ENCODE measurements around the gene MAMDC2. TPM values are rescaled to one million over a fixed set of nuclear protein-coding genes. Genes with fewer than 3 reads are reported as not detected.

Gene MAMDC2
- total RNA-seq, 1 experiment from 2014 or later: 1.2 TPM

DNA sequence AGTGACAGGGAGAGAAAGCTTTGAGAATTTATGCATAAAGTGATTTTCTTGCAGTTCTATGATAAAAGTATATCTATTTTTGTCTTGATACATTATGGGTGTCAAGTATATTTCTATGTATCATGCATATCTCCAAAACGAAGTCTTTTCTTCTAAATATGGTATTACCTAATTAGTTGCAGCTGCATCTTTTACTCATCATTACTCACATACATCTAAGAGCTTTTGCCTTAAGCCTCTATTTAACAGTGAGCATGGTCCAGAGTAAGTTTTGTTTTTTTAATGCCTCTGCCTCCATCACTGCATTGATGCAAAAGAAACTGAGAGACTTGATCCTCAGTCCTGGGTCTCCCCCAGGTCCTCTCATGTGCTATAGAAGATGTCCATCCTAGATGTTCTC lies 175.1 kb downstream of the MAMDC2 start:
- ChIA-PET CTCF (no interaction called here), POLR2A (no interaction called here), RAD21 (ENCODE audit: low non-redundant PET in 1 of 2, low total read pairs in 2 of 2, uncharacterized antibody in 2 of 2, unreplicated experiment in 2 of 2) (no interaction called here)
- no peaks in the 10 kb centered on the region for H3K9me2 ChIP-seq (ENCODE audit: insufficient read depth)
- no peaks in the 10 kb centered on the region for H3K9me3 ChIP-seq (ENCODE audit: control insufficient read depth in 1 of 2, insufficient read depth in 1 of 2, low read depth in 1 of 2, low read length in 2 of 2)
- no peaks in the 10 kb centered on the region for H4K20me1 ChIP-seq (ENCODE audit: insufficient read depth)
- ATAC-seq: no peak
- H2AFZ ChIP-seq (ENCODE audit: low read depth, low read length, poor library complexity, severe bottlenecking): no peak overlapping the region
- H3K36me3 ChIP-seq (ENCODE audit: control insufficient read depth in 1 of 2, insufficient read depth in 2 of 2, low read length in 2 of 2): no peaks in the 10 kb centered on the region
- DNase-seq (ENCODE audit: low read depth, low spot score): no peak
- no TSS peak for BruUV-seq (replicated peaks)
- no peak for TF ChIP-seq EGR1 (IDR thresholded peaks at IDR 0.05; ENCODE audit: low read depth)
- TF ChIP-seq, protein P1, sequence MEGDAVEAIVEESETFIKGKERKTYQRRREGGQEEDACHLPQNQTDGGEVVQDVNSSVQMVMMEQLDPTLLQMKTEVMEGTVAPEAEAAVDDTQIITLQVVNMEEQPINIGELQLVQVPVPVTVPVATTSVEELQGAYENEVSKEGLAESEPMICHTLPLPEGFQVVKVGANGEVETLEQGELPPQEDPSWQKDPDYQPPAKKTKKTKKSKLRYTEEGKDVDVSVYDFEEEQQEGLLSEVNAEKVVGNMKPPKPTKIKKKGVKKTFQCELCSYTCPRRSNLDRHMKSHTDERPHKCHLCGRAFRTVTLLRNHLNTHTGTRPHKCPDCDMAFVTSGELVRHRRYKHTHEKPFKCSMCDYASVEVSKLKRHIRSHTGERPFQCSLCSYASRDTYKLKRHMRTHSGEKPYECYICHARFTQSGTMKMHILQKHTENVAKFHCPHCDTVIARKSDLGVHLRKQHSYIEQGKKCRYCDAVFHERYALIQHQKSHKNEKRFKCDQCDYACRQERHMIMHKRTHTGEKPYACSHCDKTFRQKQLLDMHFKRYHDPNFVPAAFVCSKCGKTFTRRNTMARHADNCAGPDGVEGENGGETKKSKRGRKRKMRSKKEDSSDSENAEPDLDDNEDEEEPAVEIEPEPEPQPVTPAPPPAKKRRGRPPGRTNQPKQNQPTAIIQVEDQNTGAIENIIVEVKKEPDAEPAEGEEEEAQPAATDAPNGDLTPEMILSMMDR (IDR thresholded peaks at IDR 0.05 in 2 of 3, conservative IDR thresholded peaks at IDR 0.05 in 1 of 3; ENCODE audit: borderline replicate concordance in 1 of 3, insufficient read depth in 1 of 3, low read depth in 2 of 3, low read length in 2 of 3): no peak
- TF ChIP-seq, protein P2, sequence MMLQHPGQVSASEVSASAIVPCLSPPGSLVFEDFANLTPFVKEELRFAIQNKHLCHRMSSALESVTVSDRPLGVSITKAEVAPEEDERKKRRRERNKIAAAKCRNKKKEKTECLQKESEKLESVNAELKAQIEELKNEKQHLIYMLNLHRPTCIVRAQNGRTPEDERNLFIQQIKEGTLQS (IDR thresholded peaks at IDR 0.05): no peak
- no peak for TF ChIP-seq ZNF274 (IDR thresholded peaks at IDR 0.05; ENCODE audit: low read depth, low read length)
- TF ChIP-seq FOSL1 (IDR thresholded peaks at IDR 0.05; ENCODE audit: low read depth): no peak
- TF ChIP-seq EZH2phosphoT487 (IDR thresholded peaks at IDR 0.05; ENCODE audit: borderline replicate concordance): no peak
- TF ChIP-seq RAD21 (IDR thresholded peaks at IDR 0.05; ENCODE audit: low read depth): no peak
- TF ChIP-seq SP1 (IDR thresholded peaks at IDR 0.05; ENCODE audit: low read depth): no peak
- no peak for TF ChIP-seq YY1 (IDR thresholded peaks at IDR 0.05; ENCODE audit: extremely low read depth, insufficient replicate concordance, low read depth, low read length)
- no peak for TF ChIP-seq TCF7L2 (IDR thresholded peaks at IDR 0.05; ENCODE audit: borderline replicate concordance, extremely low read depth, insufficient read depth, insufficient read length)
- TF ChIP-seq POLR2AphosphoS5 (IDR thresholded peaks at IDR 0.05; ENCODE audit: low read depth, low read length): no peak
- no peak for TF ChIP-seq EZH2 (IDR thresholded peaks at IDR 0.05)
- TF ChIP-seq CEBPB (IDR thresholded peaks at IDR 0.05; ENCODE audit: low read depth): no peak
- TF ChIP-seq POLR2A (IDR thresholded peaks at IDR 0.05; ENCODE audit: borderline replicate concordance, extremely low read depth, insufficient read depth, insufficient read length): no peak
- H3K27me3 ChIP-seq (ENCODE audit: insufficient read depth, low read length): no peaks in the 10 kb centered on the region
- no peaks in the 10 kb centered on the region for H3K4me1 ChIP-seq (ENCODE audit: control insufficient read depth in 1 of 2, insufficient read depth in 2 of 2, low read length in 2 of 2)
- no peaks in the 10 kb centered on the region for H3K79me2 ChIP-seq (ENCODE audit: insufficient read depth, low read length)
- H3K4me3 ChIP-seq (replicated peaks in 1 of 2; ENCODE audit: low read depth in 1 of 2, low read length in 2 of 2): no peak overlapping the region
- intact Hi-C loops (cut with micrococcal nuclease): no loop called here
- H3K9ac ChIP-seq (ENCODE audit: low read length): no peak overlapping the region
- no peak overlapping the region for H3K27ac ChIP-seq (ENCODE audit: low read depth, low read length)
- H3K4me2 ChIP-seq (ENCODE audit: low read length): no peak overlapping the region

Measured in HCT116 (cell line).